H9 (cell line): Measurements from ENCODE around the gene INTS7. TPM values are rescaled to one million over a fixed set of nuclear protein-coding genes. Genes with fewer than 3 reads are reported as not detected.

ENCODE experiments used
- DNase-seq: peaks from one replicate; pipeline ENCODE4 v3.0.0-alpha.2; 2017
- H2AFZ ChIP-seq: one replicate; pipeline ENCODE4 v1.6.1; 2013; ENCODE audit warnings: mild to moderate bottlenecking, low read length, control low read depth, moderate library complexity
- H2AK5ac ChIP-seq: 2 replicates; pipeline ENCODE4 v1.6.1; 2013; ENCODE audit warnings: low read length, control low read depth, mixed read lengths; ENCODE audit not compliant: insufficient read length
- H2BK120ac ChIP-seq: one replicate; pipeline ENCODE4 v1.6.1; 2013; ENCODE audit warnings: low read depth, mild to moderate bottlenecking, low read length, control low read depth, inconsistent platforms; ENCODE audit not compliant: poor library complexity, severe bottlenecking
- H2BK12ac ChIP-seq: 2 replicates; pipeline ENCODE4 v1.6.1; 2013; ENCODE audit warnings: low read length, control low read depth, mixed read lengths, low read depth; ENCODE audit not compliant: insufficient read length
- H2BK15ac ChIP-seq: 2 replicates; pipeline ENCODE4 v1.6.1; 2013; ENCODE audit warnings: low read depth, low read length, control low read depth
- H2BK20ac ChIP-seq: one replicate; pipeline ENCODE4 v1.6.1; 2013; ENCODE audit warnings: low read depth, mild to moderate bottlenecking, low read length, control low read depth, inconsistent platforms; ENCODE audit not compliant: poor library complexity, severe bottlenecking
- H2BK5ac ChIP-seq: 2 replicates; pipeline ENCODE4 v1.6.1; 2013; ENCODE audit warnings: low read length, control low read depth, mixed read lengths; ENCODE audit not compliant: insufficient read length
- H3K14ac ChIP-seq: 2 replicates; pipeline ENCODE4 v1.6.1; 2013; ENCODE audit warnings: low read length, control low read depth; ENCODE audit not compliant: insufficient read depth
- H3K18ac ChIP-seq: 2 replicates; pipeline ENCODE4 v1.6.1; 2013; ENCODE audit warnings: low read depth, mild to moderate bottlenecking, mixed read lengths, low read length, control low read depth; ENCODE audit not compliant: insufficient read length
- H3K23ac ChIP-seq: 2 replicates; pipeline ENCODE4 v1.6.1; 2013; ENCODE audit warnings: low read length, control low read depth, mixed read lengths, low read depth; ENCODE audit not compliant: insufficient read length
- H3K23me2 ChIP-seq: 2 replicates; pipeline ENCODE4 v1.6.1; 2013; ENCODE audit warnings: low read depth, mild to moderate bottlenecking, mixed read lengths, low read length, control low read depth; ENCODE audit not compliant: insufficient read length, poor library complexity, severe bottlenecking
- H3K27ac ChIP-seq: 2 replicates; pipeline ENCODE4 v1.5.1; 2013; ENCODE audit warnings: low read length, control low read depth, mixed read lengths, low read depth; ENCODE audit not compliant: insufficient read length
- H3K27me3 ChIP-seq: 2 replicates; pipeline ENCODE4 v1.6.1; 2013; ENCODE audit warnings: low read length, control low read depth, inconsistent platforms; ENCODE audit not compliant: insufficient read depth
- H3K4ac ChIP-seq: 2 replicates; pipeline ENCODE4 v1.6.1; 2013; ENCODE audit warnings: low read depth, mild to moderate bottlenecking, control low read depth, inconsistent platforms, low read length, moderate library complexity
- H3K4me1 ChIP-seq: 2 replicates; pipeline ENCODE4 v1.6.1; 2013; ENCODE audit warnings: low read length, control low read depth, inconsistent platforms; ENCODE audit not compliant: insufficient read depth
- H3K4me2 ChIP-seq: 2 replicates; pipeline ENCODE4 v1.6.1; 2013; ENCODE audit warnings: low read length, control low read depth, mixed read lengths; ENCODE audit not compliant: insufficient read length, insufficient read depth
- H3K56ac ChIP-seq: 2 replicates; pipeline ENCODE4 v1.6.1; 2013; ENCODE audit warnings: low read depth, mild to moderate bottlenecking, mixed read lengths, low read length, control low read depth; ENCODE audit not compliant: insufficient read length
- H3K79me1 ChIP-seq: 2 replicates; pipeline ENCODE4 v1.6.1; 2013; ENCODE audit warnings: low read depth, mild to moderate bottlenecking, moderate library complexity, low read length, control low read depth, inconsistent platforms; ENCODE audit not compliant: insufficient read depth, poor library complexity, severe bottlenecking
- H3K79me2 ChIP-seq: 2 replicates; pipeline ENCODE4 v1.6.1; 2013; ENCODE audit warnings: low read length, control low read depth, inconsistent platforms; ENCODE audit not compliant: insufficient read depth
- H3K9ac ChIP-seq: 2 replicates; pipeline ENCODE4 v1.6.1; 2013; ENCODE audit warnings: low read length, control low read depth, mixed read lengths; ENCODE audit not compliant: insufficient read length; ENCODE audit errors: extremely low read depth
- H3K9me3 ChIP-seq: one replicate; pipeline ENCODE4 v1.6.1; 2013; ENCODE audit warnings: low read depth, low read length, inconsistent platforms; ENCODE audit not compliant: control insufficient read depth
- H3T11ph ChIP-seq: one replicate; pipeline ENCODE4 v1.6.1; 2013; ENCODE audit warnings: mild to moderate bottlenecking, low read length, control low read depth, inconsistent platforms
- H4K20me1 ChIP-seq: one replicate; pipeline ENCODE4 v1.6.1; 2013; ENCODE audit not compliant: control insufficient read depth, insufficient read length, insufficient read depth
- H4K5ac ChIP-seq: 2 replicates; pipeline ENCODE4 v1.6.1; 2013; ENCODE audit warnings: low read depth, mild to moderate bottlenecking, mixed read lengths, low read length, control low read depth; ENCODE audit not compliant: insufficient read length
- H4K8ac ChIP-seq: replicated peaks from 2 replicates; pipeline ENCODE4 v1.6.1; 2013; ENCODE audit warnings: low read length, control low read depth, mixed read lengths, low read depth; ENCODE audit not compliant: insufficient read length
- H4K91ac ChIP-seq: 2 replicates; pipeline ENCODE4 v1.6.1; 2013; ENCODE audit warnings: low read depth, mild to moderate bottlenecking, moderate library complexity, mixed read lengths, low read length, control low read depth; ENCODE audit not compliant: insufficient read length
- H3K27ac Mint-ChIP-seq, 3 experiments: 2 replicates in 2 of 3; 3 replicates in 1 of 3; pipeline ENCODE4 v1.8.0; 2020 to 2021; ENCODE audit warnings: mixed read lengths in 3 of 3, mild to moderate bottlenecking in 1 of 3, moderate library complexity in 1 of 3
- H3K27me3 Mint-ChIP-seq: 2 replicates; pipeline ENCODE4 v1.8.0; 2021; ENCODE audit warnings: low read depth, mild to moderate bottlenecking, moderate library complexity, mixed read lengths
- H3K36me3 Mint-ChIP-seq, 3 experiments: 2 replicates in 2 of 3; 3 replicates in 1 of 3; pipeline ENCODE4 v1.8.0; 2020 to 2021; ENCODE audit warnings: low read depth in 3 of 3, mixed read lengths in 3 of 3; ENCODE audit not compliant: insufficient read depth in 1 of 3
- H3K4me1 Mint-ChIP-seq, 2 experiments: 2 replicates each; pipeline ENCODE4 v1.8.0; 2020; ENCODE audit warnings: mixed read lengths in 2 of 2
- H3K4me3 Mint-ChIP-seq, 2 experiments: 2 replicates in 1 of 2; 3 replicates in 1 of 2; pipeline ENCODE4 v1.8.0; 2020 to 2021; ENCODE audit warnings: mild to moderate bottlenecking in 2 of 2, mixed read lengths in 2 of 2, moderate library complexity in 1 of 2
- H3K9me3 Mint-ChIP-seq, 2 experiments: 2 replicates in 1 of 2; 3 replicates in 1 of 2; pipeline ENCODE4 v1.8.0; 2020; ENCODE audit warnings: mild to moderate bottlenecking in 2 of 2, mixed read lengths in 2 of 2, moderate library complexity in 1 of 2
- CTCF ChIP-seq: fragments of 200-600 bp; sonication (generic); conservative IDR thresholded peaks from 3 replicates; pipeline ENCODE4 v1.8.0; 2021; ENCODE audit warnings: antibody characterized with exemption, mild to moderate bottlenecking
- WGBS: extraction: QIAGEN DNeasy Blood & Tissue Kit; methylation state at CpG from one replicate; pipeline ENCODE4 v1.1.7; 2013; ENCODE audit warnings: missing lambda C conversion rate, low lambda C conversion rate, mixed read lengths; ENCODE audit not compliant: insufficient read length; ENCODE audit errors: extremely low coverage; 5-methylcytosine and 5-hydroxymethylcytosine counted together
- total RNA-seq: library from RNA; stranded (reverse); gene quantifications from 2 replicates; pipeline ENCODE4 v1.2.1, GENCODE V29; 2021

The INTS7 gene
- total RNA-seq, 1 experiment from 2014 or later: 32.3 TPM

- Histone ChIP-seq H3K79me2 (no peaks in the 10 kb centered on the region), H3K9ac (no peak overlapping the region), H2BK120ac (no peak overlapping the region), H3T11ph (no peak overlapping the region), H4K5ac (no peak overlapping the region), H3K79me1 (no peaks in the 10 kb centered on the region), H3K4me1 (no peaks in the 10 kb centered on the region), H3K27me3 (no peaks in the 10 kb centered on the region), H3K4me2 (no peak overlapping the region), H3K18ac (no peak overlapping the region), H3K14ac (no peak overlapping the region), H3K23ac (no peak overlapping the region), H2BK12ac (no peak overlapping the region), H4K91ac (no peak overlapping the region), H2AK5ac (no peak overlapping the region), H3K56ac (no peak overlapping the region), H2BK20ac (no peak overlapping the region), H4K8ac (no peak overlapping the region), H2BK15ac (no peak overlapping the region), H3K9me3 (no peaks in the 10 kb centered on the region), H3K27ac (no peak overlapping the region), H4K20me1 (no peaks in the 10 kb centered on the region), H3K23me2 (no peaks in the 10 kb centered on the region), H2AFZ (no peak overlapping the region), H3K4ac (no peak overlapping the region), H2BK5ac (no peak overlapping the region)
- Mint-ChIP-seq H3K9me3 (peaks cover 3 to 10% of the 10 kb centered on the region in 2 experiments; a peak in 4 of 5 replicates), H3K4me1 (no peaks in the 10 kb centered on the region), H3K27me3 (peaks cover 13% of the 10 kb centered on the region), H3K27ac (no peak overlapping the region), H3K36me3 (peaks cover 0 to 3% (median 0%) of the 10 kb centered on the region in 3 experiments; a peak in 2 of 7 replicates), H3K4me3 (no peak overlapping the region)
- no CpG with 5 or more reads among the region's 13 CpGs for WGBS
- no peak for TF ChIP-seq CTCF
- no peak for DNase-seq
Observed at GRCh38 chr1:211912844-211913432, 122.4 kb downstream of the INTS7 start.
